Panc1 (cell line): ENCODE data around the gene DCAF5. TPM values are rescaled to one million over a fixed set of nuclear protein-coding genes. Genes with fewer than 3 reads are reported as not detected.

Experiments
- ATAC-seq: fragments of 200-7000 bp; cut with Tn5 transposase; 2 replicates; pipeline ENCODE4 v1.9.1; 2020; ENCODE audit warnings: mild to moderate bottlenecking, moderate library complexity
- BruUV-seq: library from RNA; stranded (reverse); fragments of 400-500 nt; replicated peaks from 2 replicates; lab custom pipeline; 2021; lab: Mats Ljungman, UMichigan
- CTCF ChIA-PET: fragments of 300-600 bp; sonication (Branson Sonifier 250); formaldehyde crosslinking; loops from one replicate; lab custom pipeline; 2022; ENCODE audit warnings: antibody characterized with exemption; lab: Charles Lee
- POLR2A ChIA-PET: fragments of 300-600 bp; sonication (Branson Sonifier 250); formaldehyde crosslinking; loops from one replicate; lab custom pipeline; 2022; ENCODE audit warnings: antibody characterized with exemption; lab: Charles Lee
- DNase-seq: peaks from one replicate; pipeline ENCODE4 v3.0.0-alpha.2; 2010; ENCODE audit warnings: low read depth, low spot score
- H3K27ac ChIP-seq: 2 replicates; pipeline ENCODE4 v1.5.1; 2011; ENCODE audit warnings: mild to moderate bottlenecking, low read length, inconsistent platforms
- H3K27me3 ChIP-seq: fragments of 200-500 bp; sonication (Bioruptor generic); 2 replicates; pipeline ENCODE4 v1.6.0; 2014; ENCODE audit warnings: low read length, inconsistent platforms; ENCODE audit not compliant: control insufficient read depth, insufficient read depth
- H3K36me3 ChIP-seq: fragments of 200-500 bp; sonication (Bioruptor generic); 2 replicates; pipeline ENCODE4 v1.5.1; 2014; ENCODE audit warnings: inconsistent platforms, mild to moderate bottlenecking, low read length, moderate library complexity; ENCODE audit not compliant: control insufficient read depth, insufficient read depth
- H3K4me1 ChIP-seq: 2 replicates; pipeline ENCODE4 v1.5.1; 2011; ENCODE audit warnings: inconsistent platforms, mild to moderate bottlenecking, low read length, moderate library complexity; ENCODE audit not compliant: control insufficient read depth, insufficient read depth
- H3K4me3 ChIP-seq, 2 experiments: 2 replicates each; pipeline ENCODE4 v1.5.1; 2011 to 2012; ENCODE audit warnings: low read depth in 2 of 2, low read length in 2 of 2, mild to moderate bottlenecking in 2 of 2, inconsistent platforms in 1 of 2, moderate library complexity in 1 of 2
- H3K9me3 ChIP-seq: fragments of 200-500 bp; sonication (Bioruptor generic); 2 replicates; pipeline ENCODE4 v1.5.1; 2014; ENCODE audit warnings: low read depth, mild to moderate bottlenecking, inconsistent platforms, low read length, moderate library complexity; ENCODE audit not compliant: control insufficient read depth, insufficient read depth
- CTCF ChIP-seq: fragments of 450-650 bp; IDR thresholded peaks from 2 replicates; pipeline ENCODE4 v1.5.1; 2017; ENCODE audit warnings: mild to moderate bottlenecking
- POLR2AphosphoS5 ChIP-seq: IDR thresholded peaks from 2 replicates; pipeline ENCODE4 v1.6.1; 2012; ENCODE audit warnings: mild to moderate bottlenecking, low read depth, low read length, moderate library complexity
- REST ChIP-seq, 2 experiments: IDR thresholded peaks; 2 replicates each; pipeline ENCODE4 v1.6.1; 2011 to 2012; ENCODE audit warnings: low read depth in 2 of 2, control low read depth in 1 of 2, low read length in 1 of 2, mild to moderate bottlenecking in 1 of 2, moderate library complexity in 1 of 2; ENCODE audit not compliant: insufficient read depth in 1 of 2
- SIN3A ChIP-seq: IDR thresholded peaks from 2 replicates; pipeline ENCODE4 v1.6.1; 2012; ENCODE audit warnings: low read depth, mild to moderate bottlenecking, low read length, moderate library complexity, borderline replicate concordance; ENCODE audit not compliant: insufficient read depth
- TCF7L2 ChIP-seq: IDR thresholded peaks from 2 replicates; pipeline ENCODE4 v1.6.1; 2011; ENCODE audit warnings: mild to moderate bottlenecking, low read depth, low read length, inconsistent platforms
- in situ Hi-C: cut with HindIII; loops from 2 replicates; pipeline ENCODE4 v1.10.0; 2016; ENCODE audit warnings: low sequenced_read_pairs, low pct_unique_long_range_greater_than_20kb
- intact Hi-C: fragments of 100-400 bp; cut with micrococcal nuclease; formaldehyde crosslinking; loops from one replicate; pipeline ENCODE4 v1.10.0; 2022; ENCODE audit not compliant: unreplicated experiment
- total RNA-seq: library from RNA; stranded (reverse); gene quantifications from one replicate; pipeline ENCODE4 v1.2.1, GENCODE V29; 2021; ENCODE audit not compliant: unreplicated experiment

DCAF5 gene
- total RNA-seq, 1 experiment from 2014 or later: 27.6 TPM

- Histone ChIP-seq H3K9me3 (no peaks in the 10 kb centered on the region), H3K4me1 (no peaks in the 10 kb centered on the region), H3K27ac (no peak overlapping the region), H3K27me3 (no peaks in the 10 kb centered on the region), H3K36me3 (no peaks in the 10 kb centered on the region), H3K4me3 (no peak overlapping the region)
- ATAC-seq: no peak
- ChIA-PET CTCF (no interaction called here), POLR2A (no interaction called here)
- no TSS peak for BruUV-seq
- TF ChIP-seq CTCF: no peak
- no peak for TF ChIP-seq REST (IDR thresholded peaks at IDR 0.05; ENCODE audit: insufficient read depth in 1 of 2, low read depth in 2 of 2, low read length in 1 of 2)
- TF ChIP-seq SIN3A: no peak
- no peak for TF ChIP-seq TCF7L2
- no peak for TF ChIP-seq POLR2AphosphoS5
- in situ Hi-C loops: no loop called here
- intact Hi-C loops: no loop called here
- DNase-seq: no peak
Observed at GRCh38 chr14:69034612-69035262, 118.2 kb downstream of the DCAF5 start.

- Histone ChIP-seq H3K4me3 (no peak overlapping the region), H3K4me1 (no peaks in the 10 kb centered on the region), H3K36me3 (no peaks in the 10 kb centered on the region), H3K27ac (no peak overlapping the region), H3K27me3 (no peaks in the 10 kb centered on the region), H3K9me3 (no peaks in the 10 kb centered on the region)
- in situ Hi-C loops: no loop called here
- DNase-seq (no peak), ATAC-seq (no peak)
- POLR2A ChIA-PET: interaction anchor here (0.7 kb wide), 1 partner anchor 14 kb away, joined by 4 read pairs; no protein-coding TSS in a partner anchor
- no TSS peak for BruUV-seq
- CTCF ChIA-PET: interaction anchor here (0.6 kb wide), 2 partner anchors 29 to 183 kb away, joined by 3 read pairs; no protein-coding TSS in a partner anchor
- TF ChIP-seq REST (IDR thresholded peaks at IDR 0.05; ENCODE audit: insufficient read depth in 1 of 2, low read depth in 2 of 2, low read length in 1 of 2): no peak
- no peak for TF ChIP-seq POLR2AphosphoS5
- no peak for TF ChIP-seq SIN3A
- no peak for TF ChIP-seq CTCF
- TF ChIP-seq TCF7L2: no peak
- intact Hi-C loops: no loop called here
Observed at GRCh38 chr14:69027242-69027913, 125.5 kb downstream of the DCAF5 start.
